Measurements from ENCODE around the gene PPP1R27.

GRCh38 chr17:81821147-81821546 lies 13.7 kb downstream of the PPP1R27 start:
- no peak for TF ChIP-seq EP300 (IDR thresholded peaks at IDR 0.05)
- no peak for TF ChIP-seq BHLHE40 (IDR thresholded peaks at IDR 0.05; ENCODE audit: low read depth, low read length)
- TF ChIP-seq CTCF (IDR thresholded peaks at IDR 0.05): no peak
- no peak for TF ChIP-seq JUN (IDR thresholded peaks at IDR 0.05)

Measured in A549 (cell line).